Neural progenitor cell (in vitro differentiated cells): ENCODE data around the gene IFTAP.

ENCODE experiments used
- EZH2 ChIP-seq: fragments of 200-600 bp; sonication (generic); IDR thresholded peaks from 2 replicates; pipeline ENCODE4 v1.6.1; 2017; ENCODE audit warnings: antibody characterized with exemption, mild to moderate bottlenecking, moderate library complexity
- TF ChIP-seq, protein P1 (sequence below): fragments of 200-600 bp; sonication (generic); IDR thresholded peaks from 2 replicates; pipeline ENCODE4 v1.5.1; 2017; ENCODE audit warnings: antibody characterized with exemption, mild to moderate bottlenecking

DNA sequence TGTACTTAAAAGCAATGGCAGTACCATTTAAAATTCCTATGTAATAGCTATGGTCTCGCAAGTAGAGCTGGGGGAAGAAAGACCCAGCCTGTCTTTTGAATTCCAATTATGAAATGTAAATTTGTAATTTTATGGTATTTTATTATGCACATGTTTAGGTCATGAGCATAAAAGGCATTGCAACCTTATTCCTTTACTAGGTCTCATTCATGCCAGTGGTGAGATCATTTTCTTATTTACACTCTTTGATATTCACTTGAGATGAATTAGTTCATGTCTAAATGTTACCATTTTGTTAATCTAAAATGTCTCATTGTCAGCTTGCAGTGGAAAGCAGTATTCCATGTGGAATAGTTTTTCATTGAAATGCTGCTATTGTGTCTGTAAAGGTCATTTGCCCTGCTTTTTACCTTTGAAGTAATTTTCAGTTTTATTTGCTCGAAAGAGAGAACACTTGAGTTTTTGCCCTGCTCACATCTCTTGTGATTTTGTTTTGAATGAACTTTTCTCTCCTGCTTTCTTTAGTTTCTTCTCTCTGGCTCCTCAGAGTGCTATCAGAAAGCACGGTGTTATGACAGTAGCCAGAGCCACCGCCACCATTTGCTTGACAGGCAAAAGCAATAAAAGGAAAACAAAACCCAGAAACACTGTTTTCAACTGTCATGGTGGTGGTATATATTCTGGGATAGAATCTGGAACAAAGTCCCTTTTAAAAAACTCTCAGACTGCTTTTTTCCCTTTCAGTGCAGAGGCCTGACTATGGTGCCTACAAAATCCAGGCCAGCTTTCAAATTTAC is 41.0 kb downstream of the IFTAP start:
- TF ChIP-seq, protein P1, sequence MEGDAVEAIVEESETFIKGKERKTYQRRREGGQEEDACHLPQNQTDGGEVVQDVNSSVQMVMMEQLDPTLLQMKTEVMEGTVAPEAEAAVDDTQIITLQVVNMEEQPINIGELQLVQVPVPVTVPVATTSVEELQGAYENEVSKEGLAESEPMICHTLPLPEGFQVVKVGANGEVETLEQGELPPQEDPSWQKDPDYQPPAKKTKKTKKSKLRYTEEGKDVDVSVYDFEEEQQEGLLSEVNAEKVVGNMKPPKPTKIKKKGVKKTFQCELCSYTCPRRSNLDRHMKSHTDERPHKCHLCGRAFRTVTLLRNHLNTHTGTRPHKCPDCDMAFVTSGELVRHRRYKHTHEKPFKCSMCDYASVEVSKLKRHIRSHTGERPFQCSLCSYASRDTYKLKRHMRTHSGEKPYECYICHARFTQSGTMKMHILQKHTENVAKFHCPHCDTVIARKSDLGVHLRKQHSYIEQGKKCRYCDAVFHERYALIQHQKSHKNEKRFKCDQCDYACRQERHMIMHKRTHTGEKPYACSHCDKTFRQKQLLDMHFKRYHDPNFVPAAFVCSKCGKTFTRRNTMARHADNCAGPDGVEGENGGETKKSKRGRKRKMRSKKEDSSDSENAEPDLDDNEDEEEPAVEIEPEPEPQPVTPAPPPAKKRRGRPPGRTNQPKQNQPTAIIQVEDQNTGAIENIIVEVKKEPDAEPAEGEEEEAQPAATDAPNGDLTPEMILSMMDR, result no peak
- no peak for TF ChIP-seq EZH2
